H1 (cell line): ENCODE data around the gene GID8. TPM values are rescaled to one million over a fixed set of nuclear protein-coding genes. Genes with fewer than 3 reads are reported as not detected.

Experiments used
- CTCF ChIA-PET: fragments of 300-600 bp; sonication (Branson Sonifier 250); formaldehyde crosslinking; loops from one replicate; lab custom pipeline; 2021; ENCODE audit not compliant: partially characterized antibody; lab: Charles Lee
- POLR2A ChIA-PET: fragments of 300-600 bp; sonication (Branson Sonifier 250); formaldehyde crosslinking; loops from one replicate; lab custom pipeline; 2021; ENCODE audit warnings: inconsistent platforms; ENCODE audit not compliant: partially characterized antibody; lab: Charles Lee
- DNase-seq, 2 experiments: peaks; one replicate each; pipeline versions ENCODE4 v3.0.0 to v3.0.0-alpha.2; 2010 to 2022; ENCODE audit warnings: low spot score in 2 of 2, low read depth in 1 of 2, mixed read lengths in 1 of 2
- FAIRE-seq: peaks from 2 replicates; lab custom pipeline; 2011; peaks lifted over from hg19 to GRCh38; lab: Jason Lieb, UNC
- H2AFZ ChIP-seq: 2 replicates; pipeline ENCODE4 v1.8.1; 2012; ENCODE audit warnings: low read length, inconsistent platforms
- H2AK5ac ChIP-seq: 2 replicates; pipeline ENCODE4 v1.6.1; 2013; ENCODE audit warnings: low read depth, low read length
- H2BK120ac ChIP-seq: replicated peaks from 2 replicates; pipeline ENCODE3; 2013; ENCODE audit warnings: low read depth, low read length, inconsistent platforms
- H2BK12ac ChIP-seq: 2 replicates; pipeline ENCODE4 v1.6.1; 2013; ENCODE audit warnings: low read depth, low read length
- H2BK15ac ChIP-seq: 2 replicates; pipeline ENCODE4 v1.6.1; 2013; ENCODE audit warnings: low read length
- H2BK20ac ChIP-seq: 2 replicates; pipeline ENCODE4 v1.6.1; 2013; ENCODE audit warnings: low read length
- H2BK5ac ChIP-seq: 2 replicates; pipeline ENCODE4 v1.6.1; 2013; ENCODE audit warnings: low read depth, low read length
- H3K14ac ChIP-seq: 2 replicates; pipeline ENCODE4 v1.6.1; 2013; ENCODE audit warnings: inconsistent platforms; ENCODE audit not compliant: insufficient read length
- H3K18ac ChIP-seq: 2 replicates; pipeline ENCODE4 v1.6.1; 2013; ENCODE audit warnings: low read length; ENCODE audit errors: extremely low read depth
- H3K23ac ChIP-seq: 2 replicates; pipeline ENCODE4 v1.6.1; 2013; ENCODE audit warnings: inconsistent platforms; ENCODE audit not compliant: insufficient read length
- H3K23me2 ChIP-seq: 2 replicates; pipeline ENCODE4 v1.6.1; 2013; ENCODE audit warnings: low read depth, low read length
- H3K27ac ChIP-seq: 2 replicates; pipeline ENCODE4 v1.6.1; 2011; ENCODE audit warnings: low read depth, low read length, inconsistent platforms
- H3K27me3 ChIP-seq, 4 experiments: replicated peaks in 1 of 4; 1 replicate in 1 of 4; 2 replicates in 3 of 4; pipeline versions ENCODE4 v1.6.1 to v1.8.1; 2011 to 2013; ENCODE audit warnings: low read length in 3 of 4, mild to moderate bottlenecking in 3 of 4, inconsistent platforms in 2 of 4, mixed read lengths in 2 of 4, moderate library complexity in 1 of 4; ENCODE audit not compliant: control insufficient read depth in 3 of 4, insufficient read depth in 3 of 4; ENCODE audit errors: extremely low read depth in 1 of 4
- H3K36me3 ChIP-seq, 4 experiments: 2 replicates each; pipeline versions ENCODE4 v1.6.1 to v1.8.1; 2011 to 2013; ENCODE audit warnings: mild to moderate bottlenecking in 4 of 4, low read length in 3 of 4, moderate library complexity in 2 of 4, control low read depth in 1 of 4, inconsistent platforms in 1 of 4; ENCODE audit not compliant: insufficient read depth in 4 of 4, control insufficient read depth in 2 of 4
- H3K4ac ChIP-seq: replicated peaks from 2 replicates; pipeline ENCODE3; 2013; ENCODE audit warnings: low read length, low read depth, mixed read lengths, inconsistent platforms; ENCODE audit not compliant: insufficient read length
- H3K4me1 ChIP-seq, 4 experiments: replicated peaks in 1 of 4; 1 replicate in 1 of 4; 2 replicates in 3 of 4; pipeline versions ENCODE4 v1.6.1 to v1.8.1; 2011 to 2013; ENCODE audit warnings: low read length in 3 of 4, inconsistent platforms in 2 of 4, mixed read lengths in 1 of 4; ENCODE audit not compliant: insufficient read depth in 4 of 4, control insufficient read depth in 3 of 4
- H3K4me2 ChIP-seq, 2 experiments: 2 replicates each; pipeline versions ENCODE4 v1.6.1 to v1.8.1; 2011 to 2013; ENCODE audit warnings: low read depth in 2 of 2, low read length in 2 of 2, control low read depth in 1 of 2, inconsistent platforms in 1 of 2, mild to moderate bottlenecking in 1 of 2; ENCODE audit not compliant: insufficient read depth in 1 of 2
- H3K4me3 ChIP-seq, 4 experiments: fragments of 200-600, 300-600 bp in 1 of 4; sonication (generic), shearing (Covaris generic), sonication (Bioruptor Twin) in 1 of 4; 2 replicates each; pipeline versions ENCODE4 v1.5.1 to v1.8.1; 2011 to 2016; ENCODE audit warnings: low read length in 4 of 4, low read depth in 3 of 4, control low read depth in 2 of 4, inconsistent platforms in 2 of 4, mild to moderate bottlenecking in 2 of 4, mixed read lengths in 1 of 4, moderate library complexity in 1 of 4; ENCODE audit not compliant: insufficient read depth in 2 of 4; ENCODE audit errors: extremely low read depth in 1 of 4
- H3K56ac ChIP-seq: replicated peaks from 2 replicates; pipeline ENCODE3; 2013; ENCODE audit warnings: low read depth, mild to moderate bottlenecking, mixed read lengths, low read length, inconsistent platforms; ENCODE audit not compliant: insufficient read length
- H3K79me1 ChIP-seq: 2 replicates; pipeline ENCODE4 v1.6.1; 2013; ENCODE audit warnings: low read depth, low read length, control low read depth
- H3K79me2 ChIP-seq, 2 experiments: 2 replicates each; pipeline versions ENCODE4 v1.6.1 to v1.8.1; 2012 to 2013; ENCODE audit warnings: low read length in 2 of 2, mild to moderate bottlenecking in 2 of 2, inconsistent platforms in 1 of 2; ENCODE audit not compliant: insufficient read depth in 2 of 2, control insufficient read depth in 1 of 2
- H3K9ac ChIP-seq, 4 experiments: replicated peaks in 1 of 4; 1 replicate in 1 of 4; 2 replicates in 3 of 4; pipeline versions ENCODE4 v1.6.1 to v1.8.1; 2011 to 2013; ENCODE audit warnings: low read depth in 3 of 4, low read length in 3 of 4, control low read depth in 2 of 4, mild to moderate bottlenecking in 2 of 4, moderate library complexity in 2 of 4, inconsistent platforms in 1 of 4; ENCODE audit errors: extremely low read depth in 1 of 4
- H3K9me3 ChIP-seq, 2 experiments: 2 replicates each; pipeline versions ENCODE4 v1.6.1 to v1.8.1; 2012 to 2013; ENCODE audit warnings: mild to moderate bottlenecking in 2 of 2, moderate library complexity in 2 of 2, control low read depth in 1 of 2, inconsistent platforms in 1 of 2, low read depth in 1 of 2, low read length in 1 of 2, mixed read lengths in 1 of 2; ENCODE audit not compliant: insufficient read depth in 2 of 2
- H4K20me1 ChIP-seq, 2 experiments: replicated peaks in 1 of 2; 2 replicates each; pipeline versions ENCODE3 to v1.8.1; 2011 to 2013; ENCODE audit warnings: inconsistent platforms in 2 of 2, low read length in 2 of 2, mild to moderate bottlenecking in 1 of 2; ENCODE audit not compliant: insufficient read depth in 2 of 2, control insufficient read depth in 1 of 2
- H4K5ac ChIP-seq: 2 replicates; pipeline ENCODE4 v1.6.1; 2013; ENCODE audit warnings: low read length, low read depth, mixed read lengths, inconsistent platforms; ENCODE audit not compliant: insufficient read length
- H4K8ac ChIP-seq: 2 replicates; pipeline ENCODE4 v1.8.0; 2013; ENCODE audit warnings: mild to moderate bottlenecking, moderate library complexity, low read length, inconsistent platforms; ENCODE audit not compliant: insufficient read depth; ENCODE audit errors: extremely low read depth
- H4K91ac ChIP-seq: replicated peaks from 2 replicates; pipeline ENCODE3; 2013; ENCODE audit warnings: low read length, mixed read lengths, inconsistent platforms; ENCODE audit not compliant: insufficient read length
- BACH1 ChIP-seq: IDR thresholded peaks from 2 replicates; pipeline ENCODE4 v1.6.1; 2012; ENCODE audit warnings: low read length, improper control_type of control experiment
- CEBPB ChIP-seq: IDR thresholded peaks from 2 replicates; pipeline ENCODE4 v1.6.1; 2012; ENCODE audit warnings: low read depth, low read length
- CHD2 ChIP-seq: IDR thresholded peaks from 2 replicates; pipeline ENCODE4 v1.6.1; 2012; ENCODE audit warnings: low read length, improper control_type of control experiment
- FOSL1 ChIP-seq: IDR thresholded peaks from 2 replicates; pipeline ENCODE4 v1.6.1; 2011; ENCODE audit warnings: mild to moderate bottlenecking, low read depth, low read length, moderate library complexity; ENCODE audit not compliant: insufficient read depth
- GABPA ChIP-seq: IDR thresholded peaks from 2 replicates; pipeline ENCODE4 v1.6.1; 2011; ENCODE audit warnings: mild to moderate bottlenecking, low read length, moderate library complexity, borderline replicate concordance; ENCODE audit not compliant: insufficient read depth
- KDM5A ChIP-seq: fragments of 200-600 bp; IDR thresholded peaks from 2 replicates; pipeline ENCODE4 v1.7.1; 2012; ENCODE audit warnings: mild to moderate bottlenecking, low read length, inconsistent platforms, mixed read lengths
- POLR2A ChIP-seq, 2 experiments: IDR thresholded peaks; 1 replicate in 1 of 2; 2 replicates in 1 of 2; pipeline ENCODE4 v1.6.1; 2011; ENCODE audit warnings: low read depth in 2 of 2, low read length in 2 of 2, mild to moderate bottlenecking in 2 of 2; ENCODE audit errors: control extremely low read depth in 1 of 2
- POLR2AphosphoS5 ChIP-seq: IDR thresholded peaks from 2 replicates; pipeline ENCODE4 v1.6.1; 2011; ENCODE audit warnings: low read depth, low read length
- RXRA ChIP-seq: IDR thresholded peaks from 2 replicates; pipeline ENCODE4 v1.6.1; 2011; ENCODE audit warnings: low read depth, mild to moderate bottlenecking, low read length, moderate library complexity; ENCODE audit not compliant: insufficient read depth
- SIX5 ChIP-seq: IDR thresholded peaks from 2 replicates; pipeline ENCODE4 v1.6.1; 2011; ENCODE audit warnings: mild to moderate bottlenecking, low read depth, low read length
- SP1 ChIP-seq: IDR thresholded peaks from 2 replicates; pipeline ENCODE4 v1.6.1; 2011; ENCODE audit warnings: low read depth, low read length
- SRF ChIP-seq: IDR thresholded peaks from 2 replicates; pipeline ENCODE4 v1.6.1; 2011; ENCODE audit warnings: mild to moderate bottlenecking, low read depth, low read length, moderate library complexity
- SUZ12 ChIP-seq: fragments of 200-600 bp; sonication (generic); IDR thresholded peaks from 2 replicates; pipeline ENCODE4 v1.6.1; 2012; ENCODE audit warnings: mild to moderate bottlenecking, inconsistent platforms, low read length, moderate library complexity, mixed read lengths
- WGBS, 2 experiments: shearing (Covaris generic) in 1 of 2; methylation state at CpG; one replicate each; pipeline versions ENCODE4 v1.1.6 to v1.1.7; 2013 to 2015; ENCODE audit warnings: low lambda C conversion rate in 2 of 2, mixed read lengths in 2 of 2, inconsistent platforms in 1 of 2, low coverage in 1 of 2, missing lambda C conversion rate in 1 of 2; ENCODE audit not compliant: insufficient replicate concordance in 2 of 2, insufficient coverage in 1 of 2, insufficient read length in 1 of 2; ENCODE audit errors: extremely low coverage in 1 of 2, missing lambda C conversion rate in 1 of 2; 5-methylcytosine and 5-hydroxymethylcytosine counted together
- polyA plus RNA-seq, 7 experiments: library from polyadenylated mRNA; depleted of rRNA in 3 of 7; stranded (reverse) in 5 of 7; unstranded in 2 of 7; fragments of >200 nt in 5 of 7; fragments of 200-250 nt in 2 of 7; gene quantifications; 1 replicate in 5 of 7; 2 replicates in 1 of 7; 4 replicates in 1 of 7; pipeline versions ENCODE4 v1.2.1 to v1.2.3, GENCODE V29; 2011 to 2013; ENCODE audit warnings: missing spikeins in 2 of 7, mixed read lengths in 2 of 7
- total RNA-seq: library from RNA; stranded (reverse); fragmentation: NEBNext Ultra II Directional; extraction: Animal tissue kit (Norgen Biotek cat#: 25700); gene quantifications from 2 replicates; pipeline ENCODE4 v1.2.1, GENCODE V29; 2021
- TF ChIP-seq, protein P1 (sequence below): IDR thresholded peaks from 2 replicates; pipeline ENCODE4 v1.6.1; 2012; ENCODE audit warnings: low read length, inconsistent platforms

The GID8 gene
- total and polyA plus RNA-seq, 2 of the 8 experiments (the other 6 are each of a cell fraction or from before 2014, with no cell fraction given) = 39.7 to 72.9 TPM

DNA sequence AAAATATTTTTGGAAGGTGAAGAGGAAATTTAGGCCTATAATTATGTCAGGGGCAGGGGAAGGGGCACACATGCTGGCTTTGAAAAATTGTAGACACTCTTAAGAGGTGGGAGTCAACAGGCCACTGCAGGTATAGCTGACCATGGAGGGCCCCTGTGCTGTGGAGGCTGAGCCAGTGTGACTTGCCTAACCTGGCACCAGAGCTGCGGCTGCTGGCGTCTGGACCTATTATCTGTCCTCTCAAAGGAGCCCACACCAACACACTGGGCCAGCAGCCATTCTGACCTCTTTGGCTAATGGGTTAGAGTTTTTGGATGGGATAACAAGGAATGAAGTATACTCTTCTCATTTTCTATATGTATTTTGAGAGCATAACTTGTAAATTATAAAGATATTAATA, 4.5 kb downstream of the GID8 start:
- Histone ChIP-seq H2AFZ (no peak overlapping the region), H3K18ac (no peak overlapping the region), H2BK20ac (no peak overlapping the region), H2BK12ac (no peak overlapping the region), H4K91ac (no peak overlapping the region), H2BK15ac (no peak overlapping the region), H3K79me2 (peaks cover 28 to 75% of the 10 kb centered on the region in 2 experiments), H2AK5ac (no peak overlapping the region), H3K79me1 (peaks cover 3% of the 10 kb centered on the region), H4K20me1 (peaks cover 15 to 25% of the 10 kb centered on the region in 2 experiments), H3K27me3 (no peaks in the 10 kb centered on the region), H3K56ac (no peak overlapping the region), H3K36me3 (peaks cover 26 to 56% (median 44%) of the 10 kb centered on the region in 4 experiments), H3K9ac (no peak overlapping the region), H3K4ac (no peak overlapping the region), H4K8ac (no peak overlapping the region; the same call in 1 of the 2 replicates), H3K4me2 (no peak overlapping the region), H3K9me3 (no peaks in the 10 kb centered on the region), H3K23ac (no peak overlapping the region), H3K4me1 (peaks cover 0 to 6% (median under 1%) of the 10 kb centered on the region in 4 experiments; a peak in 3 of 7 replicates), H3K4me3 (no peak overlapping the region), H3K23me2 (peaks cover 6% of the 10 kb centered on the region; the same call in 1 of the 2 replicates), H3K14ac (no peak overlapping the region), H4K5ac (no peak overlapping the region), H2BK5ac (no peak overlapping the region), H3K27ac (no peak overlapping the region), H2BK120ac (no peak overlapping the region)
- 91% methylated on average over 2 of the region's 2 CpGs; no CpG with 5 or more reads in 1 of the 2 experiments for WGBS, 2 experiments
- CTCF ChIA-PET = no interaction called here
- FAIRE-seq (no peak), DNase-seq (no peak)
- POLR2A ChIA-PET = interaction anchor here (1.4 to 19.4 kb wide), 2 partner anchors 8 to 22 kb away, joined by 6 to 363 read pairs; partner anchors contain the start of gene DIDO1
- TF ChIP-seq POLR2AphosphoS5 = no peak
- TF ChIP-seq POLR2A (IDR thresholded peaks at IDR 0.05; ENCODE audit: control extremely low read depth in 1 of 2, low read depth in 2 of 2, low read length in 2 of 2) = no peak
- TF ChIP-seq SIX5 = no peak
- no peak for TF ChIP-seq CHD2
- TF ChIP-seq SRF = no peak
- TF ChIP-seq SUZ12 = no peak
- no peak for TF ChIP-seq GABPA
- no peak for TF ChIP-seq RXRA
- TF ChIP-seq BACH1 = no peak
- TF ChIP-seq, protein P1, sequence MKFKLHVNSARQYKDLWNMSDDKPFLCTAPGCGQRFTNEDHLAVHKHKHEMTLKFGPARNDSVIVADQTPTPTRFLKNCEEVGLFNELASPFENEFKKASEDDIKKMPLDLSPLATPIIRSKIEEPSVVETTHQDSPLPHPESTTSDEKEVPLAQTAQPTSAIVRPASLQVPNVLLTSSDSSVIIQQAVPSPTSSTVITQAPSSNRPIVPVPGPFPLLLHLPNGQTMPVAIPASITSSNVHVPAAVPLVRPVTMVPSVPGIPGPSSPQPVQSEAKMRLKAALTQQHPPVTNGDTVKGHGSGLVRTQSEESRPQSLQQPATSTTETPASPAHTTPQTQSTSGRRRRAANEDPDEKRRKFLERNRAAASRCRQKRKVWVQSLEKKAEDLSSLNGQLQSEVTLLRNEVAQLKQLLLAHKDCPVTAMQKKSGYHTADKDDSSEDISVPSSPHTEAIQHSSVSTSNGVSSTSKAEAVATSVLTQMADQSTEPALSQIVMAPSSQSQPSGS = no peak
- TF ChIP-seq FOSL1 = no peak
- TF ChIP-seq CEBPB = no peak
- no peak for TF ChIP-seq KDM5A
- no peak for TF ChIP-seq SP1
